HG03135 (cell line): Measurements from ENCODE around the gene PSPH.

ENCODE experiments used
- ATAC-seq: cut with Tn5 transposase; IDR thresholded peaks from one replicate; pipeline ENCODE4 v1.9.1; 2021; ENCODE audit warnings: mild to moderate bottlenecking, moderate library complexity; ENCODE audit not compliant: unreplicated experiment

PSPH gene

GRCh38 chr7:56007167-56007652 is 44.0 kb downstream of the PSPH start:
- no peak for ATAC-seq

- no peak for ATAC-seq
Observed at GRCh38 chr7:56003749-56004148, 47.5 kb downstream of the PSPH start.

- ATAC-seq = no peak
Observed at GRCh38 chr7:55996856-55997500, 54.3 kb downstream of the PSPH start.

GRCh38 chr7:55992346-55992745 is 58.9 kb downstream of the PSPH start:
- ATAC-seq = no peak

GRCh38 chr7:55983537-55983936 is 67.7 kb downstream of the PSPH start:
- no peak for ATAC-seq

- ATAC-seq = no peak
Observed at GRCh38 chr7:55980266-55980665, 71.0 kb downstream of the PSPH start.

GRCh38 chr7:55977831-55978230 is 73.4 kb downstream of the PSPH start:
- no peak for ATAC-seq

GRCh38 chr7:55975988-55976633 is 75.1 kb downstream of the PSPH start:
- ATAC-seq = no peak

GRCh38 chr7:55973747-55974250 is 77.4 kb downstream of the PSPH start:
- no peak for ATAC-seq

GRCh38 chr7:55970978-55971377 is 80.3 kb downstream of the PSPH start:
- ATAC-seq = no peak

GRCh38 chr7:55970561-55970960 is 80.7 kb downstream of the PSPH start:
- no peak for ATAC-seq

GRCh38 chr7:55969391-55969790 is 81.9 kb downstream of the PSPH start:
- ATAC-seq = no peak

- no peak for ATAC-seq
Observed at GRCh38 chr7:55966851-55967250, 84.4 kb downstream of the PSPH start.

GRCh38 chr7:55965805-55966421 is 85.3 kb downstream of the PSPH start:
- ATAC-seq = no peak

- no peak for ATAC-seq
Observed at GRCh38 chr7:55965100-55965470, 86.2 kb downstream of the PSPH start.

GRCh38 chr7:55964261-55965099 is 86.8 kb downstream of the PSPH start, which contains the start of gene NIPSNAP2:
NIPSNAP2 (plus strand) TSS chr7:55964585; CDS start chr7:55964610, 25 bp downstream.
- peak; percentile 83 for ATAC-seq

GRCh38 chr7:55963584-55964168 is 87.6 kb downstream of the PSPH start:
- ATAC-seq = no peak

GRCh38 chr7:55962014-55962413 is 89.2 kb downstream of the PSPH start:
- ATAC-seq = no peak
